Ascending aorta (tissue), 2 donors: ENCODE data around the gene PTS. TPM values are rescaled to one million over a fixed set of nuclear protein-coding genes. Genes with fewer than 3 reads are reported as not detected.

Experiments
- DNase-seq, 2 donors: peaks; one replicate each; pipeline ENCODE4 v3.0.0-alpha.2; 2019; ENCODE audit warnings: low spot score in 2 of 2
- H3K27ac ChIP-seq, 2 donors: fragments of 200-600 bp; sonication (generic); one replicate each; pipeline ENCODE4 v1.5.1; 2016 to 2017; ENCODE audit warnings: mild to moderate bottlenecking in 1 of 2
- H3K27me3 ChIP-seq: fragments of 200-600 bp; sonication (generic); one replicate; pipeline ENCODE4 v1.5.1; 2017
- H3K36me3 ChIP-seq, 2 donors: fragments of 200-600 bp; sonication (generic); one replicate each; pipeline ENCODE4 v1.5.1; 2016
- H3K4me1 ChIP-seq, 2 donors: fragments of 200-600 bp; sonication (generic); one replicate each; pipeline ENCODE4 v1.5.1; 2016 to 2017; ENCODE audit warnings: mild to moderate bottlenecking in 1 of 2
- H3K4me3 ChIP-seq, 2 donors: fragments of 200-600 bp; sonication (generic); one replicate each; pipeline ENCODE4 v1.5.1; 2016 to 2017; ENCODE audit warnings: mild to moderate bottlenecking in 1 of 2
- H3K9me3 ChIP-seq, 2 donors: fragments of 200-600 bp; sonication (generic); one replicate each; pipeline ENCODE4 v1.5.1; 2016
- intact Hi-C: fragments of 100-400 bp; cut with DNase I; formaldehyde crosslinking; loops from one replicate; pipeline ENCODE4 v1.15.1; 2023
- total RNA-seq: library from RNA; depleted of rRNA; stranded (reverse); fragments of >200 nt; gene quantifications from one replicate; pipeline ENCODE4 v1.1.0, GENCODE V29; 2016
- TF ChIP-seq, protein P1 (sequence below), 3 experiments: fragments of 200-600 bp in 2 of 3; fragments of 450-650 bp in 1 of 3; sonication (generic) in 2 of 3; IDR thresholded peaks; one replicate each; pipeline ENCODE4 v1.5.1; 2016 to 2019; ENCODE audit warnings: antibody characterized with exemption in 3 of 3, mild to moderate bottlenecking in 1 of 3, moderate library complexity in 1 of 3

The PTS gene
- total RNA-seq, 1 donor from 2014 or later: 13.5 TPM

DNA sequence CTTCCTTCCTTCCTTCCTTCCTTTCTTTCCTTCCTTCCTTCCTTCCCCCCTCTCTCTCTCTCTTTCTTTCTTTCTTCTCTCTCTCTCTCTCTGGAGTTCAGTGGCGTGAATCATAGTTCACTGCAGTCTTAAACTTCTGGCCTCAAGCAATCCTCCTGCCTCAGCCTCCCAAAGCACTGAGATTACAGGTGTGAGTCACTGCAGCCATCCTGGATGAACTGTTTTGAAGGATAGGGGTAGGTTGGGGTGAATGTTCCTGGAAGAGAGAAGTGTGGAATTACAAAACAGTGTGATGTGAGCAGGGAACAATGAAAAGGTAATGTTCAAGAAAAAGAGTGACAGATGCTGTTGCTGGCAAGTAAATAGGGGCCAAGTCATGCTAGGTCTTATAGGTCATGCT is 46.8 kb downstream of the PTS start:
- Histone ChIP-seq H3K27ac (no peak overlapping the region), H3K36me3 (no peaks in the 10 kb centered on the region), H3K9me3 (no peaks in the 10 kb centered on the region), H3K4me1 (no peaks in the 10 kb centered on the region), H3K27me3 (no peaks in the 10 kb centered on the region), H3K4me3 (no peak overlapping the region)
- TF ChIP-seq, protein P1, sequence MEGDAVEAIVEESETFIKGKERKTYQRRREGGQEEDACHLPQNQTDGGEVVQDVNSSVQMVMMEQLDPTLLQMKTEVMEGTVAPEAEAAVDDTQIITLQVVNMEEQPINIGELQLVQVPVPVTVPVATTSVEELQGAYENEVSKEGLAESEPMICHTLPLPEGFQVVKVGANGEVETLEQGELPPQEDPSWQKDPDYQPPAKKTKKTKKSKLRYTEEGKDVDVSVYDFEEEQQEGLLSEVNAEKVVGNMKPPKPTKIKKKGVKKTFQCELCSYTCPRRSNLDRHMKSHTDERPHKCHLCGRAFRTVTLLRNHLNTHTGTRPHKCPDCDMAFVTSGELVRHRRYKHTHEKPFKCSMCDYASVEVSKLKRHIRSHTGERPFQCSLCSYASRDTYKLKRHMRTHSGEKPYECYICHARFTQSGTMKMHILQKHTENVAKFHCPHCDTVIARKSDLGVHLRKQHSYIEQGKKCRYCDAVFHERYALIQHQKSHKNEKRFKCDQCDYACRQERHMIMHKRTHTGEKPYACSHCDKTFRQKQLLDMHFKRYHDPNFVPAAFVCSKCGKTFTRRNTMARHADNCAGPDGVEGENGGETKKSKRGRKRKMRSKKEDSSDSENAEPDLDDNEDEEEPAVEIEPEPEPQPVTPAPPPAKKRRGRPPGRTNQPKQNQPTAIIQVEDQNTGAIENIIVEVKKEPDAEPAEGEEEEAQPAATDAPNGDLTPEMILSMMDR (IDR thresholded peaks at IDR 0.05): no peak
- no peak for DNase-seq
- intact Hi-C loops: no loop called here

DNA sequence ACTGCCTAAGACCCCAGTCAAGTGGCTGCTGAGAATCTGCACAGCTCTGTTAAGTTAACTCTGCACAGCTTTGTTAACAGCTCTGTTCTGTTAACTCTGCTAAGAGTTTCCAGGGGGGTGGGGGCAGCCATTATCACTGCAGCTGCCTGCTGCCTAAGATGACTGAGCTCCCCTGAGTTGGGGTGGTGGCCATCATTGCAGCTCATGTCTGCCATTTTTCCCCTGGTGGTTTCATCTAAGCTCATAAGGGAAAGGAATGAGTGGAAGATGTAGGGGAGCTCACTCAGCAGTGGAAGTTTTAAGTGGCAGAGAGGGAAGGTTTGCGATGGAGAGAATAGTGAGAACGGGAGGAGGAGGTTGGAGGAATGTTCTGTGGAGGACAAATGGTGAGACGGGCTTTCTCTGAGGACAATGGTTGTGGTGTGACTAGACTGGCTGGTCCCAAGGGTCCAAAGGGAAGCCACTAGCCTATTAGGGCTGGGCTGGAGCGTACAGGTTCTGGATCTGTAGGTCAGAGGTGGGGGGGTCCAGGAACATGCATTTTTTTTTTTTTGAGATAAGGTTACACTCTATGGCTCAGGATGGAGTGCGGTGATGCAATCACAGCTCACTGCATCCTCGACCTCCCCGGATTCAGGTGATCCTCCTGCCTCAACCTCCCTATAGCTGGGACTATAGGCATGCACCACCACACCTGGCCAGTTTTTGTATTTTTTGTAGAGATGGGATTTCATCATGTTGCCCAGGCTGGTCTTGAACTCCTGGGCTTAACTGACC is 48.0 kb downstream of the PTS start:
- no peaks in the 10 kb centered on the region for H3K36me3 ChIP-seq
- H3K4me1 ChIP-seq: no peaks in the 10 kb centered on the region
- H3K4me3 ChIP-seq: no peak overlapping the region
- no peaks in the 10 kb centered on the region for H3K27me3 ChIP-seq
- no peak for DNase-seq
- intact Hi-C loops: no loop called here
- TF ChIP-seq, protein P1 (IDR thresholded peaks at IDR 0.05): no peak
- no peak overlapping the region for H3K27ac ChIP-seq
- H3K9me3 ChIP-seq: no peaks in the 10 kb centered on the region

DNA sequence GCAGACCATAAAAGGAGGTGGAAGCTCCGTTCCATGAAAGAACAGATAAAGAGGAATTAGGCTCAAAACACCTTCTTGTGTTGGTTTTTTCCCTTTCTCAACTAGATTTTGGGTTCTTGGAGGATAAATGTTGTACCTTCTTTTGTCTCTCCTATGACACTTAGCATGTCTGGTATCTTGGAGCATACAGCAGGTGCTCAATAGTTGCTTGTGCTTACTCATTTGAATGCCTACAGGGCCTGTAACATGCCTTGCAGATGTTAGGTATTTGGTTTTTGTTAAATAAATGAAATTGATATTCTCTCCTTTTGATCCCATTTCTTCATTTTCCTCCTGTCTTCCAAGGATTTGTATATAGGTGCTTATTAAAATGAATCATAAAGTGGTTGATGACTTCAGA is 50.8 kb downstream of the PTS start:
- Histone ChIP-seq H3K4me3 (no peak overlapping the region), H3K27ac (no peak overlapping the region), H3K36me3 (no peaks in the 10 kb centered on the region), H3K4me1 (peaks cover 0 to 3% of the 10 kb centered on the region in 2 donors), H3K27me3 (no peaks in the 10 kb centered on the region), H3K9me3 (no peaks in the 10 kb centered on the region)
- no peak for DNase-seq
- intact Hi-C loops: loop anchor here (5.0 kb wide), 1 partner anchor 160 kb away; no protein-coding TSS in a partner anchor
- TF ChIP-seq, protein P1 (IDR thresholded peaks at IDR 0.05): no peak

DNA sequence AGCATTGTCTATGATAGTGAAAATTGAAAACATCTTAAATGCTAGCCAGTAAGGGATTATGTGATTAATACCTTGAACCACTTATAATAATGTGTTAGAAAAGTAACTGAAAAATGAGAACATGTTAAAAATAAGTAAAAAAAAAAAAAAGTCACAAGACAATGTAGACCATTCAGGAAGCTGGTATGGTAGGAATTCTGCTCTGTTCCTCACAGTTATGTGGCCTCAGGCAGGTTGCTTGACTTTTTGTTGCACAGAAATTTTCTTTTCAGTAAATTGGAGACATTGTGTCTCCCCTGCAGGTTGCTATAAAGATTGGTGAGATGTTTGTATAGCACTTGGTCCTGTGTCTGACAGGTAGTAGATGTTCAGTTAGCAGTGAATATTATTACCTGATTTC is 51.7 kb downstream of the PTS start:
- DNase-seq: no peak
- H3K9me3 ChIP-seq: no peaks in the 10 kb centered on the region
- H3K4me3 ChIP-seq: no peak overlapping the region
- H3K36me3 ChIP-seq: no peaks in the 10 kb centered on the region
- TF ChIP-seq, protein P1 (IDR thresholded peaks at IDR 0.05): no peak
- intact Hi-C loops: loop anchor here (5.0 kb wide), 1 partner anchor 161 kb away; no protein-coding TSS in a partner anchor
- H3K27ac ChIP-seq: no peak overlapping the region
- H3K4me1 ChIP-seq: peaks cover 0 to 3% of the 10 kb centered on the region in 2 donors
- no peaks in the 10 kb centered on the region for H3K27me3 ChIP-seq

DNA sequence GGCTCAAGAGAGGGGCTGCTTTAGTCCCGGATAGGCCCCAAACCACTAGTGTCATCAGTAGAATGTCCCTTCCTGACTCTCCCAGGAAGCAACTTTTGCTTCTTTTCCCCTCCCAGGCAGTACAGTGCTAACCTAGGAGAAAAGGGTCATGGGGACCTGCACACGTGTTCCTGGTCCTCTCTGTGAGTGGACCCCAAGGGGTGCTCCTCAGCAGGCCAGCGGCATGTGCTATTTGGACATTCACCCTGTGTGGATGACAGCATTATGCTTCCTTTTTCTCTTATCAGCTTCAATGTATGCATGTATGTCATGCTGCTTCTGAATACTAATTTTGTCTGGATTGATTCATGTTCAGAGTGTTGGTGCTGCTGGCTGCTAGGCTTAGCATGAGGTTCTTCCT is 52.6 kb downstream of the PTS start:
- no peak for DNase-seq
- Histone ChIP-seq H3K9me3 (no peaks in the 10 kb centered on the region), H3K27me3 (no peaks in the 10 kb centered on the region), H3K27ac (no peak overlapping the region), H3K4me1 (peaks cover 0 to 3% of the 10 kb centered on the region in 2 donors), H3K4me3 (no peak overlapping the region), H3K36me3 (no peaks in the 10 kb centered on the region)
- intact Hi-C loops: loop anchor here (5.0 kb wide), 1 partner anchor 162 kb away; no protein-coding TSS in a partner anchor
- TF ChIP-seq, protein P1 (IDR thresholded peaks at IDR 0.05): no peak
